Spleen (tissue), 11 donors: Measurements from ENCODE around the gene DDI2. TPM values are rescaled to one million over a fixed set of nuclear protein-coding genes. Genes with fewer than 3 reads are reported as not detected.

Source experiments
- DNase-seq: peaks from one replicate; pipeline ENCODE4 v3.0.0-alpha.2; 2020
- H3K27ac ChIP-seq, 8 donors: fragments of 200-600 bp; sonication (generic) in 7 of 8; 1 replicate in 4 of 8; 2 replicates in 4 of 8; pipeline versions ENCODE4 v1.5.0 to v1.8.0; 2016 to 2021; ENCODE audit warnings: inconsistent platforms in 4 of 8, mild to moderate bottlenecking in 4 of 8, moderate library complexity in 1 of 8
- H3K27me3 ChIP-seq, 7 donors: fragments of 200-600 bp; sonication (generic) in 6 of 7; replicated peaks in 1 of 7; 1 replicate in 4 of 7; 2 replicates in 3 of 7; pipeline versions ENCODE4 v1.5.0 to v1.8.0; 2016 to 2021; ENCODE audit warnings: inconsistent platforms in 3 of 7, mild to moderate bottlenecking in 1 of 7
- H3K36me3 ChIP-seq, 6 donors: fragments of 200-600 bp; sonication (generic) in 5 of 6; 1 replicate in 4 of 6; 2 replicates in 2 of 6; pipeline versions ENCODE4 v1.5.0 to v1.8.0; 2016 to 2021; ENCODE audit warnings: inconsistent platforms in 2 of 6
- H3K4me1 ChIP-seq, 6 donors: fragments of 200-600 bp; sonication (generic) in 5 of 6; 1 replicate in 3 of 6; 2 replicates in 3 of 6; pipeline versions ENCODE4 v1.5.0 to v1.8.0; 2016 to 2021; ENCODE audit warnings: inconsistent platforms in 3 of 6
- H3K4me3 ChIP-seq, 8 donors: fragments of 200-600 bp; sonication (generic) in 7 of 8; 1 replicate in 4 of 8; 2 replicates in 4 of 8; pipeline versions ENCODE4 v1.5.0 to v1.8.0; 2016 to 2021; ENCODE audit warnings: inconsistent platforms in 4 of 8, mild to moderate bottlenecking in 4 of 8, moderate library complexity in 2 of 8
- H3K9me3 ChIP-seq, 8 donors: fragments of 200-600 bp; sonication (generic) in 7 of 8; 1 replicate in 4 of 8; 2 replicates in 4 of 8; pipeline versions ENCODE4 v1.5.0 to v1.8.0; 2016 to 2021; ENCODE audit warnings: inconsistent platforms in 4 of 8
- CTCF ChIP-seq, 11 experiments: fragments of 200-600 bp in 7 of 11; fragments of 450-650 bp in 4 of 11; sonication (generic) in 4 of 11; IDR thresholded peaks in 8 of 11; conservative IDR thresholded peaks in 3 of 11; 1 replicate in 7 of 11; 2 replicates in 4 of 11; pipeline versions ENCODE4 v1.4.0 to v1.8.0; 2016 to 2021; ENCODE audit warnings: antibody characterized with exemption in 11 of 11, inconsistent platforms in 4 of 11, mild to moderate bottlenecking in 1 of 11
- POLR2A ChIP-seq, 3 donors: fragments of 450-650 bp; IDR thresholded peaks; one replicate each; pipeline ENCODE4 v1.5.1; 2017; ENCODE audit warnings: antibody characterized with exemption in 3 of 3, mild to moderate bottlenecking in 1 of 3
- POLR2AphosphoS5 ChIP-seq, 3 donors: sonication (generic); formaldehyde crosslinking; IDR thresholded peaks; one replicate each; pipeline ENCODE4 v1.5.1; 2017; ENCODE audit warnings: antibody characterized with exemption in 3 of 3
- WGBS, 5 donors: extraction: QIAGEN DNeasy Blood & Tissue Kit in 3 of 5; methylation state at CpG; one replicate each; pipeline versions ENCODE4 v1.1.5 to v1.1.7; 2013 to 2018; 5-methylcytosine and 5-hydroxymethylcytosine counted together
- intact Hi-C: fragments of 100-400 bp; cut with DNase I; formaldehyde crosslinking; loops from one replicate; pipeline ENCODE4 v1.15.0; 2023; ENCODE audit warnings: low total_unique reads
- polyA plus RNA-seq, 3 donors: library from polyadenylated mRNA; stranded (reverse); fragments of 200-250 nt; gene quantifications; one replicate each; pipeline ENCODE4 v1.2.1, GENCODE V29; 2013
- total RNA-seq, 7 donors: library from RNA; depleted of rRNA in 3 of 7; stranded (reverse); fragments of >200 nt in 3 of 7; fragmentation: NEBNext Ultra II Directional in 4 of 7; extraction: Animal tissue kit (Norgen Biotek cat#: 25700) in 4 of 7; gene quantifications; one replicate each; pipeline versions ENCODE4 v1.1.0 to v1.2.1, GENCODE V29; 2016 to 2021
- donor health status: healthy with polysubstance abuse.
- donor health status: DM: no; HTN: no; CAD: no; lungs with moderate emphysema.
- donor health status: DM: no; HTN: no; CAD: no.
- donor health status: Bipolar disorder and iron deficiency.
- donor health status: healthy.
- donor health status: DM: no; HTN: no; CAD: no.
- donor health status: DM: yes; HTN: yes; CAD: no.

The DDI2 gene
- total and polyA plus RNA-seq, 10 donors: 4.8 to 75.4 (median 45.2) TPM

GRCh38 chr1:15671430-15671829, 54.2 kb downstream of the DDI2 start:
- WGBS, 5 donors: 84 to 97% (median 96%) methylated on average over 2 of the region's 2 CpGs
- no peak overlapping the region for H3K27ac ChIP-seq
- no peak overlapping the region for H3K4me3 ChIP-seq
- no peak for DNase-seq
- no peaks in the 10 kb centered on the region for H3K27me3 ChIP-seq
- TF ChIP-seq POLR2AphosphoS5 (IDR thresholded peaks at IDR 0.05): no peak
- no peak for TF ChIP-seq POLR2A (IDR thresholded peaks at IDR 0.05)
- no peak for TF ChIP-seq CTCF (IDR thresholded peaks at IDR 0.05 in 8 of 11, conservative IDR thresholded peaks at IDR 0.05 in 3 of 11)
- H3K36me3 ChIP-seq: peaks cover 0 to 3% (median 0%) of the 10 kb centered on the region in 6 donors
- H3K4me1 ChIP-seq: peaks cover 0 to 7% (median 2%) of the 10 kb centered on the region in 6 donors
- intact Hi-C loops: no loop called here
- H3K9me3 ChIP-seq: no peaks in the 10 kb centered on the region

- intact Hi-C loops: no loop called here
- H3K27ac ChIP-seq: peak overlapping the region in 2 of 8 donors; percentile 7 to 12
- TF ChIP-seq POLR2AphosphoS5 (IDR thresholded peaks at IDR 0.05) (no peak), POLR2A (IDR thresholded peaks at IDR 0.05) (no peak), CTCF (IDR thresholded peaks at IDR 0.05 in 8 of 11, conservative IDR thresholded peaks at IDR 0.05 in 3 of 11) (no peak)
- 58 to 71% (median 62%) methylated on average over 12 of the region's 12 CpGs for WGBS, 5 donors
- DNase-seq: no peak
- H3K27me3 ChIP-seq: no peaks in the 10 kb centered on the region
- H3K4me3 ChIP-seq: no peak overlapping the region
- H3K36me3 ChIP-seq: no peaks in the 10 kb centered on the region
- no peaks in the 10 kb centered on the region for H3K9me3 ChIP-seq
- peaks cover 0 to 16% (median 9%) of the 10 kb centered on the region in 6 donors for H3K4me1 ChIP-seq
Measured at GRCh38 chr1:15674386-15675159, 57.3 kb downstream of the DDI2 start.

GRCh38 chr1:15676010-15676409, 58.8 kb downstream of the DDI2 start:
- no peak overlapping the region for H3K4me3 ChIP-seq
- peaks cover 0 to 19% (median 9%) of the 10 kb centered on the region in 6 donors for H3K4me1 ChIP-seq
- intact Hi-C loops: no loop called here
- DNase-seq: no peak
- 15 to 56% (median 26%) methylated on average over 2 of the region's 2 CpGs for WGBS, 5 donors
- peak overlapping the region in 2 of 8 donors; percentile 11 to 21 for H3K27ac ChIP-seq
- H3K9me3 ChIP-seq: no peaks in the 10 kb centered on the region
- TF ChIP-seq POLR2AphosphoS5 (IDR thresholded peaks at IDR 0.05) (peak in 2 of 3 donors; percentile 17 to 33), POLR2A (IDR thresholded peaks at IDR 0.05) (no peak)
- no peaks in the 10 kb centered on the region for H3K27me3 ChIP-seq
- no peaks in the 10 kb centered on the region for H3K36me3 ChIP-seq

- intact Hi-C loops: no loop called here
- 92 to 95% (median 93%) methylated on average over 6 of the region's 6 CpGs for WGBS, 5 donors
- TF ChIP-seq CTCF (IDR thresholded peaks at IDR 0.05 in 8 of 11, conservative IDR thresholded peaks at IDR 0.05 in 3 of 11) (no peak), POLR2AphosphoS5 (IDR thresholded peaks at IDR 0.05) (no peak), POLR2A (IDR thresholded peaks at IDR 0.05) (no peak)
- H3K4me3 ChIP-seq: no peak overlapping the region
- H3K9me3 ChIP-seq: no peaks in the 10 kb centered on the region
- no peaks in the 10 kb centered on the region for H3K36me3 ChIP-seq
- peaks cover 0 to 29% (median 10%) of the 10 kb centered on the region in 6 donors for H3K4me1 ChIP-seq
- no peak overlapping the region for H3K27ac ChIP-seq
- no peak for DNase-seq
- H3K27me3 ChIP-seq: no peaks in the 10 kb centered on the region
Measured at GRCh38 chr1:15676688-15677661, 59.7 kb downstream of the DDI2 start.
